Measurements from ENCODE around the gene DEPDC4.
"Not testable (repeated sequence)": the region's sequence is repeated elsewhere in the genome, so short reads cannot be mapped to it uniquely, and the experiment has no call there.

Gene DEPDC4

DNA sequence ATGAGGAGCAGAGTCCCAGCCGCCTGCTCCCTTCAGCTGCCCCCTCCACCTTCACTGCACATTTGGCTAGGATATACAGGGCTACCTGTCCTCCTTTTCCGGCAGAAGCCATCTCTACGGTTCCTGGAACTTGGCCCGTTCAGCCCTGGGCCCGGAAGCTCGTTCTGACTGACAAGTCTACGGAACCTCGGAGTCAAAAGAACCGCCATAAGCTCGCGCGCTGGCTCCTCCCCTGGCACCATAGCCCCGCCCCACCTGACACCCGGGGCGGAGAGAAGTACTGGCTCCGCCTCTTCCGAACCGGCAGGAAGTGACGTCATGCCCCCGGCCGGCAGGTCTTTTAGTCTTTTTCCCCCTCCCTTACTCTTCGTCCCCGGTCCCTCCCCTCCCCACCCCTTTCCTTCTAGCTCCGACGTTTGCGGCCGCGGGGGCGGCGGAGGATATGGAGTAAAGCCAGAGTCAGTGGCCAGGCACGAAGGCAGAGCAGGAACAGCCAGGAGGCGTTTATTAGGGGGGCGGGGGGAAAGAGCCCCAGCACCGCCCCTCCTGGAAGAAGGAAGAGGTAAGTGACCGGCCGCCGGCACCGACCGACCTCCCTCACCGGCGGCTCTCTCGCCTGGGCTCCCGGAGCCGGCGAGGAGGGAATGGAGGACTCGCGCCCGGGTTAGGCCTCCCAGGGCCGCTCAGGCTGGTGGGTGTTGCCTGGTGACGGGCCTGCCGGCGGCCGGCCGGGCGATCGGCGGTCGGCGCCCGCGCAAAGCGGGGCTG is at the start of gene DEPDC4, which contains the start of gene SCYL2:
Gene DEPDC4 (minus strand): TSS at position 245 of the 768 bp plus-strand sequence. CDS start 3 bp downstream, at position 242.
Gene SCYL2 (plus strand): TSS at position 343 of the 768 bp plus-strand sequence. CDS start 15,794 bp downstream, outside the sequence.
- DNase-seq (ENCODE audit: low read depth in 3 of 3): peak; percentile 86 to 88 (median 87)

DNA sequence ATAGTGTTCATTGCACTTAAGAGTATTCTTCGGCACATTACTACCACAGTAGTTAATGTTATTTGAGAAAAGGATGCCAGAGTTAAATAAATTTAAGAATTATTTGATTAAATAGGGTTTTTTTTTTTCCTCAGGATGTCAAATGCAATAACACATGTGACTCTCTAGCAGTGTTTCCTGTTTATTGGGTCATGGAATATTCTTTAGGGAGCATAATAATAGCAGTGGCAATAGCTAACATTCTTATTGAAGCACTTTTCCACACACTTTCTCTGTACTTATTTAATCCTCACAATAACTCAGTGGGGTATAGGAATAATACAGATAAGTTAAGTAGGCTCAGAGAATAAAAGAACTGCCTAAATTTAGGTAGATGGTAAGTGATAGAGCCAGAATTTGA is 44.4 kb upstream of the DEPDC4 start:
- no peak for DNase-seq (ENCODE audit: low read depth in 3 of 3)

DNA sequence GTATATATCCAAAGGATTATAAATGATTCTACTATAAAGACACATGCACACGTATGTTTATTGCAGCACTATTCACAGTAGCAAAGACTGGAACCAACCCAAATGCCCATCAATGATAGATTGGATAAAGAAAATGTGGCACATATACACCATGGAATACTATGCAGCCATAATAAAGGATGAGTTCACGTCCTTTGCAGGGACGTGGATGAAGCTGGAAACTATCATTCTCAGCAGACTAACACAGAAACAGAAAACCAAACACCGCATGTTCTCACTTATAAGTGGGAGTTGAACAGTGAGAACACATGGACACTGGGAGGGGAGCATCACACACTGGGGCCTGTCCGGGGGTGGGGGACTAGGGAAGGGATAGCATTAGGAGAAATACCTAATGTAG is 41.3 kb upstream of the DEPDC4 start:
- not testable (repeated sequence) for DNase-seq (ENCODE audit: low read depth in 3 of 3)

DNA sequence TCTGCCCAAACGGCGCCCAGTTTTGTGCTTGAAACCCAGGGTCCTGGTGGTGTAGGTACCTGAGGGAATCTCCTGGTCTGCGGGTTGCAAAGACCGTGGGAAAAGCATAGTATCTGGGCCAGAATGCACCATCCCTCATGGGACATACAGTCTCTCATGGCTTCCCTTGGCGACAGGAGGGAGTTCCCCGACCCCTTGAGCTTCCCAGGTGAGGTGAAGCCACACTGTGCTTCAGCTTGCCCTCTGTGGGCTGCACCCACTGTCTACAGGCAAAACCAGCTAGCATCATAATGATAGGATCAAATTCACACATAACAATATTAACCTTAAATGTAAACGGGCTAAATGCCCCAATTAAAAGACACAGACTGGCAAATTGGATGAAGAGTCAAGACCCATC is 37.5 kb upstream of the DEPDC4 start:
- not testable (repeated sequence) for DNase-seq (ENCODE audit: low read depth in 3 of 3)

DNA sequence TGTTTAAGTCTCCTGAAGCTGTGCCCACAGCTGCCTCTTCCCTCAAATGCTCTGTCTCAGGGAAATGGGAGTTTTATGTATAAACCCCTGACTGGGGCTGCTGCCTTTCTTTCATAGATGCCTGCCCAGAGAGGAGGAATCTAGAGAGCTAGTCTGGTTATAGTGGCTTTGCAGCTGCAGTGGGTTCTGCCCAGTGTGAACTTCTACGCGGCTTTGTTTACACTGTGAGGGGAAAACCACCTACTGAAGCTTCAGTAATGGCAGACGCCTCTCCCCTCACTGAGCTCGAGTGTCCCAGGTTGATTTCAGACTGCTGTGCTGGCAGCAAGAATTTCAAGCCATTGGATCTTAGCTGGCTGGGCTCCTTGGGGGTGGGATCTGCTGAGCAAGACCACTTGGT is 37.0 kb upstream of the DEPDC4 start:
- no peak for DNase-seq (ENCODE audit: low read depth in 3 of 3)

DNA sequence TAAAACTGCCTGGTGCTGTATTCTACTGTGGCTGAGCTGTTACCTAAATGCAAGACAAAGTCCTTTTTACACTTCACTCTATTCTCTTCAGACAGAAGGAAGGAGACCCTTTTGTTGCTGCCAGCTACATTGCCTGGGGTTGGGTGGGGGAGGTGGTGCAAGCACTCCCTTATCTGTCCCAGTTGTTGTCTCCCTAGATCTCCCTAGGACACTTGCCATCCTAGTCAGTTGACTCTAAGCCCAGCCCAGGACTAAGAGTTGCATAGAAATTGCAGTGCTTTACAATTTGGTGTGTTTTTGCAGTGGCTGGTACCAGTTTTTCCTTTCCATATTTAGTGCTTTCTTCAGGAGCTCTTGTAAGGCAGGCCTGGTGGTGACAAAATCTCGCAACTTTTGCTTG is 35.2 kb upstream of the DEPDC4 start:
- no peak for DNase-seq (ENCODE audit: low read depth in 3 of 3)

DNA sequence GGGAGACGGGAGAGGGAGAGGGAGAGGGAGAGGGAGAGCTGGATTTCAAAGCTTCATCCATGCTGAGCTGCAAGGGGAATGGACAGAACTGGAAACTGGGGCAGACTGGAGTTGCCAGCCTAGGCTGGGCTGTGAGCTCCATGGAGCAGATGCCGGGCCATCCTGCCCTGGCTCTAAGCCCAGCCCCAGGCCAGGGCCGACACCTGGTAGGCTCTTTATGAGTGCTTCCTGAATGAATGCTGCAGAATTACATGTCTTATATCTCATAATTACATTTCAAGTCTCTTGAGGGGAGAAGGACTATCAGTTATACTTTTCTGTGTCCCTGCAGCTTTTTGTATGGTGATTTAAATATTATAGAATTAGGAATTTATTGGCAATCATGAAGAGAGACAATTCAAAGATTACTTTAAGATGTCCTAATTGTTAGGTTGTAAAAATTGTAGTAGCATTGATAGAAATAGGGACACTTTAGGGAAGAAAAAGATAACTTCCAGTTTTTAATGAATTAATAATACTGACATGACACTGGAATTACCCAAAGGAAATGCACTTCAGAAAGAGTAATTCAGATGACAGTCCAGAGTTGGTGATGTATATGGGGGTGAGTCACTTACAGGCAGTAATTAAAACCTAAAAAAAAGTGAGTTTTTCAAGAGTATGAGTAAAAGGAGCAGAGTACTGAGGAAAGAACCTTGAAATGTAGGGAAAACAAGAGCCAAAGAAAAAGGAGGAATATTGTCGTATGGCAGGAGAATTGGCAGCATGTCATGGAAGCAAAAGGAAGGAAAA is 29.1 kb upstream of the DEPDC4 start:
- no peak for DNase-seq (ENCODE audit: low read depth in 3 of 3)

DNA sequence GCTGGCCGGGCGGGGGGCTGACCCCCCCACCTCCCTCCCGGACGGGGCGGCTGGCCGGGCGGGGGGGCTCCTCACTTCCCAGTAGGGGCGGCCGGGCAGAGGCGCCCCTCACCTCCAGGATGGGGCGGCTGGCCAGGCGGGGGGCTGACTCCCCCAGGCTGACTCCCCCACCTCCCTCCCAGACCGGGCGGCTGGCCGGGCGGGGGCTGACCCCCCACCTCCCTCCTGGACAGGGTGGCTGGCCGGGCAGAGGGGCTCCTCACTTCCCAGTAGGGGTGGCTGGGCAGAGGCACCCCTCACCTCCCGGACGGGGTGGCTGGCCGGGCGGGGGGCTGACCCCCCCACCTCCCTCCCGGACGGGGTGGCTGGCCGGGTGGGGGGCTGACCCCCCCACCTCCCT is 27.5 kb upstream of the DEPDC4 start:
- not testable (repeated sequence) for DNase-seq (ENCODE audit: low read depth in 3 of 3)

DNA sequence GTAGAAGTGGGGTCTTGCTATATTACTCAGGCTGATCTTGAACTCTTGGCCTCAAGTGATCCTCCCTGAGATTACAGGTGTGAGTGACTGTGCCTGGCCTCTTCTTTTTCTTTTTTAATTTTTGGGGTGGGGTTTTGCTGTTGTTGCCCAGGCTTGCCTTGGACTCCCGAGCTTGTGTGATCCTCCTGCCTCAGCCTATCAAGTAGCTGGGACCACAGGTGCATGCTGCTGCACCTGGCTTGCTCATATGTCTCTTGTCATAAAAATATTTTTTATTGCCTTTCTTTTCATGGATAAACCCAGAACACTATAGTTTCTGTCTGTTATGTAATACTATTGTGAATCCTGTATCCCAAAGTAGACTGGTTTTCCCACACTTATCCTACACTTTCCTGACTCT is 26.1 kb upstream of the DEPDC4 start:
- no peak for DNase-seq (ENCODE audit: low read depth in 3 of 3)

DNA sequence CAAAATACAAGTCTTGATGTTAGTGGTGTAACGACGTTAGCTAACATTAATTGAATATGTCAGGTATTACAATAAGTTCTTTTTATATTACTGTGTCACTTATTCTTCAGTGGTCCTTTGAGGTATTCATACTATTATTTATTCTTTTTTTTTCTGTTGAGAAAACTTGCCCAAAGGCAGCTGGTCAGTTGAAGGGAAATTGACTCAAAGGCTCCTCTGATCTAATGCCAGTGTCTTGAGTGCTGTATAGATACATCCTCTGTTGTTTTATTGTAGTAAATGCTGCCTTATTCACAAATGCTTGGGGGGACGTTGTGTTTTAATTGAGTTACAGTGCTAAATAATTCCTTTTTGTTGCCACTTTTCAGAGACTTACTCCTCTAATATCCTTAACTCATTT is 23.1 kb upstream of the DEPDC4 start:
- no peak for DNase-seq (ENCODE audit: low read depth in 3 of 3)

DNA sequence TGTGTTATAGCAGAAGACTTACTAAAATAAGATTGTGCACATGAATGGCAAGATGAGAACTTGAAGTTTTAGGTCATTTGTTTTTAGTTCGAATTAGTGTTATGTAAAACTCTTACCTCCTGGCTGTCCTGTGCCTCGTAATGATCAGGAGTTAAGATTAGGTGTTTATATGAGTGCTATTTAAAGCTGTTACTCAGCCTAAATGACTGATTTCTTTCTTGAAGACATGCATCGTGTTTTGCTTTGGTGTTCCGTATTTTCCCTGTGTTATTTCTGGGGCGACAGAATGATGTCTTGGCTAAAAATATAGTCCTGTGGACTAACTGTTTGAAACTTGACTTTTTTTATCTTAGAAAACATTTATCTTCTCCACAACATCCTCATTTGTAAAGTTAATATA is 22.2 kb upstream of the DEPDC4 start:
- DNase-seq (ENCODE audit: low read depth in 3 of 3): no peak

DNA sequence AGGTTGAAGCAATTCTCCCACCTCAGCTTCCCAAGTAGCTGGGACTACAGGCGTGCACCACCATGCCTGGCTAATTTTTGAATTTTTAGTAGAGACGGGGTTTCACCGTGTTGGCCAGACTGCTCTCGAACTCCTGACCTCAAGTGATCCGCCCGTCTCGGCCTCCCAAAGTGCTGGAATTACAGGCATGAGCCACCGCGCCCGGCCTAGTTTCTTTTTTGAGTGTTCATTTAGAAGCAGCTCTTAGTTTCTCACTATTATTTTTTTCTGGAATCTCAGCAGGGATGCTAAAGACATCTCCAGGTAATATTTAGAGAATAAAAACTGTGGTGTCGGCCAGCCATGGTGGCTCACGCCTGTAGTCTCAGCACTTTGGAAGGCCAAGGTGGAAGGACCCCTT is 17.7 kb upstream of the DEPDC4 start:
- not testable (repeated sequence) for DNase-seq (ENCODE audit: low read depth in 3 of 3)

DNA sequence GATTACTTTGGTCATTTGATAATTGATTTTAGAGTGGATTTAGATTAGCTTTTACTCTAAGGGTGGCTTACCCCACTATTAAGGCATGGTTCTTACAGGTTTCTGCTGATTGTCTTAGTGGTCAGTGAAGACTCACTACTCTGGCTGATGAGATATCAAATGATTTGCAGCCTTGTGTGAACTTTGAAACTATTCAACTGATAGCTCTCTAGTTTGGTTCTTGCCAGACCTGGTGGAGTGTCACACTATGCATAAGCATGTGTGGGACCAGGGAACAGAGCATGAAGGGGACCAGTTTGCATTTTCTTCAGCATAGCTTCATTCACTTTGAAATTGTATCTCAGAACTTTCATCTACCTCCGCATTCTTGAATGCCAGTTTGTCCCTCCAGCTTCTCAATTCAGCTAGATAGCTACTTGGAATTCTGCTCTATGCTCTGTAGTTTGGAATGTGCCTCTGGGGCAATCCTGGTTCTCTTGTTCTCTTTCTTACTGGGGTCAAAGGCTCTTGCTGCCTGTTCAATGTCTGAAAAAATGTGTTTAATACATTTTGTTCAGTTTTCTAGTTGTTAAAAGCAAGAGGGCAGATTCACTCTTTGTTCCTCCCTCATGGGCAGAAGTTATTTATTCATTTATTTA is 12.8 kb upstream of the DEPDC4 start:
- no peak for DNase-seq (ENCODE audit: low read depth in 3 of 3)

DNA sequence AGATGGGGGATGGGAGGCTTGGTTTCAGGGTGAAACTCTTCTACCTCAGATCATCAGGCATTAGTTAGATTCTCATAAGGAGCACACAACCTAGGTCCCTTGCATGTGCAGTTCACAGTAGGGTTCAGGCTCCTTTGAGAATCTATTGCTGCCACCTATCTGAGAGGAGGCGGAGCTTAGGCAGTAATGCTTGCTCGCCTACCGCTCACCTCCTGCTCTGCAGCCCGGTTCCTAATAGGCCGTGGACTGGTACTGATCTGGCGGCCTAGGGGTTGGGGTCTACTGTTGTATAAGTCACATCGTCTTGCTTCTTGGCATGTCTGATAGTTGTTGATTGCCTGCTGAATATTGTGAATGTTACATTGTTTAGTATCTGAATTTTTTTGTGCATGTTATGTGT is 12.3 kb upstream of the DEPDC4 start:
- DNase-seq (ENCODE audit: low read depth in 3 of 3): no peak

DNA sequence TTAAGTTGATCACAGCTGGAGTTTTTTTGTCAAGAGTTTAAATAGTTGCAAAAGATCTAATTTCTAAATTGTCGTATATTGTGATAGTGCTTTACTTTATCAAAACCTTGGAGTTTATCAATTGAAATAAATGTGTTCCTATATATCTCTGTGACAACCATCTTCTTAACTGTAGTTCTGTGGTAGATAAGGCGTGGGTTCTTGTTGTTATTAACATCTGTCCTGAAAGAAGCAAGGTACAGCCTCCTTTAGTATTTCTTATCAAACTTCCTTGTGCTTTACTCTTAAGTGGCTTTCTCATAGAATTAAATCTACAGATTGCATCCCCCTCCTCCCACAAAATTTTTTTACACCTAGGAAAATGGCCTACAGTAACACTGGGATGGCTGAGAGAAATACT is 7.4 kb upstream of the DEPDC4 start:
- DNase-seq (ENCODE audit: low read depth in 3 of 3): no peak

DNA sequence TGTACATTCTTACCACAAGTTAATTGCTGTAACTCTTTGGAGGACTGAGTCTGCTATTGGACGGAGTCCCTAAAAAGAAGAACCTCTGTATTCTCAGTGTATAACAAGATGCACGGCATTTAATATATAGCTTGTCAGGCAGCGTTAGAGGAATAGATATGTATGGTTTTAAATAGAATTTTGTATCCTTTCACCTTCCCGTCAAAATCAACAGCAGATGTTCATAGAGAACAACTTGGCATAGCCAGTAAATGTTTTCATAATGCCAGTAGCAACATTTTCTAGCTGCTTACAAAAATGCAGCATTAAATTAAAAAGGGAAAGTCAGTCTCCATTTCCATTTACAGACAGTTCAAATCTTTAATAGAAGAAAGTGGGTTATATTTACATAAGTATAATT is 6.9 kb upstream of the DEPDC4 start:
- DNase-seq (ENCODE audit: low read depth in 3 of 3): no peak

DNA sequence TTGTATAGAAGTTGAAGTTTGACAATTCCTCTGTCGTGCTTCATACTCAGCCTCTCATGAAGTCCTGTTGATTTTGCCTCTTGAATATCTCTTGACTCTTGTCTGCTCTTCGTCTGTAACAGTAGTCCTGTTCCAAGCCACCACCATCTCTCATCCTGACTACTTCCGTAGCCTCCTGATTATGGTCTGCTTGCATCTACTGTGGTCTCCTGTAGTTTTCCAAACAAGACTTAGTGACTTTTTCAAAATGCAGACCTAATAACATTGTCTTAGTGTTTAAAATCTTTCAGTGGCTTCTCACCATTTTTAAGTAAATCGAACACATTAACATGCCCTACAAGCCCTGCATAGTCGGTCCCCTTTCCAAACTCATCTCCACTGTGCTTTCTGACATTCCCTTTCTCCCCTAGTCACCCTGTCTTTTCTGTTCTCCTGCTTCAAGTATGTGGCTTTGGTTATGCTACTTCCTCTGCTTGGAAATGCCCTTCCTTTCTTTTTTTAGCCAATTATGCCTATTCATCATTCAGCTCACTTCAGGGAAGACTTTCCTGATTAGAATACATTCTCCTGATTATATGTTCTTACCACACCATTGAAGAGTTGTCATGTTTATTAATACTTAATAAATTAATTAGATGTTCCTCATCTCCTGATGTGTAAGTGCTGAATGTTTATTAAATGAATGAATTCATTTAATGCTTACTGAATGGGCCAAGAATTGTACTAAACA is 2.1 kb upstream of the DEPDC4 start:
- no peak for DNase-seq (ENCODE audit: low read depth in 3 of 3)

DNA sequence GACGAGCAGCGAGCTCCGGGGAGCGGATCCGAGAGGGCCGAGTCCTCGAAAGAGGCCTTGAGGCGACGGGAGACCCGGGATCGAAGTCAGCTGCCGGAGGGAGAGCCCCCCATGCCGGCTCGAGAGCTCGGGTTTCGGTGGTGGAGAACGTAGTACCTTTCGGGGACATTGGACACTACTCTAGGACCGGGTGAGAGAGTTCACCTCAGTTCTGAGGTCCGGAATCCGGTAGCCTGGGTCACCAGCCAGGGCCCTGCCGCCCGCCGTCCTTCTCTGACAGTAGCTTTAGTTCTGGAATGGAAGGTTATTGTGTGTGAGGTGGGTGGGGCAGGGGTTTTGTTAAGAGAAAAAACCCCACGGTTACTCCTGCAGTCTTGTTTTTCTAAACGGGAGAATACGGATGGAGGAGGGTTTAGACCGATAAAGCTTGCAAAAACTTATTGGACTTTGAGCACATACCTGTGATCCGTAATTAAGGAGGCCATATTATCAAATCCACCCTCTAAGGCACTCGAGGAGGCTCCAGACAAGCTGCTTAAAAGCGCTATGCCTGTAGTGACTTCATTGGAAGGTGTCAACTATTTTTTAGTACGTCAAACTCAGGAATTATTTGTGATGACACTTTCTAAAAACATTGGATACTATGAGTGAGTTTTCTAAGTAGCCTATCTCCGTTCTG is 863 bp upstream of the DEPDC4 start:
- DNase-seq (ENCODE audit: low read depth in 3 of 3): peak; percentile 3 to 6 (median 4)

DNA sequence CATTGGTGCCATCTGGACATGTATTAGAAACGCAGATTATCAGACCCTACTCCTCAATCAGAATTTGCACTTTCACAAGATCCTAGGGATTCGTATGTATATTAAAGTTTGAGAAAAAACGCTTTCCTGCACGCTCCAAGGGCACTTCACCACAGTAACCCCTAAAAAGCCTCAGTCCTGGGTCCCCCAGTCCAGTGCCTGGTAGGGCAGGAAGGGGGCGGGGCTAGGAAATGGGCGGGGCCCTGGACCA is 369 bp downstream of the DEPDC4 start:
- DNase-seq (ENCODE audit: low read depth in 3 of 3): peak; percentile 82 to 97 (median 89)

DNA sequence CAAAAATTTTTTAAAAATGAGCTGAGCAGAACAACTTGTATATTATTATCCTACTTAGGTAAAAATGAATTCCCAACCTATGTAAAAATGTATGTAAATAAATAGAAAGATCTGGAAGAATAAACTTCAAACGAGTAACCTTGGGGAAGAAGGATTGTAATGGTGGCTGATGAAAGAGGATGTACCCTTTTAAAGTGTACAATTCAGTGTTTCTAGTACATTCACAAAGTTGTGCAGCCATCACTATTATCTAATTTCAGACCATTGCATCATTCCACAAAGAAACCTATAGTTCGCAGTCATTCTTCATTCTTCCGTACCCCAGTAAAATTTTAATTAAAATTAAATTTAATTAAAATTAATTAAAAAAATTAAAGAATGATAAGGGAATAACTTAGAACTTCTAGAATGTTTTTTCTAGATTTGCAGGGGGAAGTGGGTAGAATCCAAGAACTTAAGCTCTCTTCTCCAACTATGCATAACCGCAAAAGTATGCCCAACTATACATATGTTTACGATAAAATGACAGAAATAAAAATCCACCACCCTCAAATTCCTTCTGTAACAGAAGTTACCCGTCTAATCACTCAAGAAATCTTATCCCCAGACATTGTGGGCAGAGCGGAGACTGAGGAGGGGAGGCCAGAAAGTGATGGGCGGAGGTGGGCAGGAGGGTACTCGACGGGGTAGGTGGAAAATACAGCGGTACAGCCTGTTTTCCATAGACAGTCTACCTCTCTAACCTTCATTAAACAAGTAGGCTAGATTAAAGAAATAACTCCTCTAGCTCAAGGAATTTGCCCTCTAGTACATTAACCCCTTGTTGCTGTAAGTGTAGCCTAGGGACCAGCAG is 921 bp downstream of the DEPDC4 start:
- no peak for DNase-seq (ENCODE audit: low read depth in 3 of 3)

DNA sequence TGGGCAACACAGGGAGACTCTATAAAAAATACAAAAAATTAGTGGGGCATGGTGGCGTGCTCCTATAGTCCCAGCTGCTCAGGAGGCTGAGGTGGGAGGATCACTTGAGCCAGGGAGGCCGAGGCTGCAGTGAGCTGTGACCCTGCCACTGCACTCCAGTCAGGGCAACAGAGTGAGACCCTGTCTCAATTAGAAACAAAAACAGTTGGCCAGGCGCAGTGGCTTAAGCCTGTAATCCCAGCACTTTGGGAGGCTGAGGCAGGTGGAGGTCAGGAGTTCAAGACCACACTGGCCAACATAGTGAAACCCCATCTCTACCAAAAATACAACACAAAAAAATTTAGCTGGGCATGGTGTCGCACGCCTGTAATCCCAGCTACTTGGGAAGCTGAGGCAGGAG is 1.8 kb downstream of the DEPDC4 start:
- DNase-seq (ENCODE audit: low read depth in 3 of 3): not testable (repeated sequence)
